K562 (cell line): ENCODE measurements around the gene OSBPL1A. TPM values are rescaled to one million over a fixed set of nuclear protein-coding genes. Genes with fewer than 3 reads are reported as not detected.

Source experiments
- ATAC-seq: fragments of 200-7000 bp; cut with Tn5 transposase; 3 replicates; pipeline ENCODE4 v1.9.1; 2020; ENCODE audit warnings: moderate library complexity
- BruUV-seq: library from RNA; stranded (reverse); fragments of 400-500 nt; replicated peaks from 2 replicates; lab custom pipeline; 2021; lab: Mats Ljungman, UMichigan
- CTCF ChIA-PET: fragments of 300-600 bp; formaldehyde crosslinking; extraction: SDS; loops from one replicate; lab custom pipeline; 2021; ENCODE audit warnings: low intra/inter-chr PET ratio; lab: Yijun Ruan, JAX
- POLR2A ChIA-PET: fragments of 300-600, 350-650 bp; sonication (Branson Sonifier 250); formaldehyde crosslinking; extraction: SDS; loops from one replicate; lab custom pipeline; 2021; ENCODE audit warnings: antibody characterized with exemption, inconsistent platforms; lab: Yijun Ruan, JAX
- DNase-seq, 4 experiments: peaks; one replicate each; pipeline versions ENCODE4 v3.0.0 to v3.0.0-alpha.2; 2011 to 2018; ENCODE audit warnings: low spot score in 3 of 4, mixed read lengths in 3 of 4; ENCODE audit errors: extremely low read depth in 1 of 4
- FAIRE-seq: peaks from 2 replicates; lab custom pipeline; 2011; peaks lifted over from hg19 to GRCh38; lab: Jason Lieb, UNC
- H2AFZ ChIP-seq: 2 replicates; pipeline ENCODE4 v1.6.0; 2011; ENCODE audit warnings: low read depth, low read length, control low read depth, inconsistent platforms
- H3K27ac ChIP-seq: fragments of 200-600 bp; 3 replicates; pipeline ENCODE4 v1.8.0; 2011; ENCODE audit warnings: low read depth, mild to moderate bottlenecking, control low read depth, inconsistent platforms, low read length, moderate library complexity, mixed read lengths; ENCODE audit errors: extremely low read depth
- H3K27me3 ChIP-seq, 2 experiments: fragments of 300-600 bp in 1 of 2; 2 replicates in 1 of 2; 3 replicates in 1 of 2; pipeline versions ENCODE4 v1.6.0 to v1.8.0; 2011; ENCODE audit warnings: inconsistent platforms in 2 of 2, low read length in 2 of 2, mild to moderate bottlenecking in 1 of 2, mixed read lengths in 1 of 2, moderate library complexity in 1 of 2; ENCODE audit not compliant: control insufficient read depth in 2 of 2, insufficient read depth in 2 of 2
- H3K36me3 ChIP-seq: fragments of 300-600 bp; 3 replicates; pipeline ENCODE4 v1.8.0; 2011; ENCODE audit warnings: mild to moderate bottlenecking, low read length, inconsistent platforms; ENCODE audit not compliant: control insufficient read depth, insufficient read depth
- H3K4me1 ChIP-seq, 2 experiments: fragments of 200-600 bp in 1 of 2; replicated peaks in 1 of 2; 2 replicates in 1 of 2; 3 replicates in 1 of 2; pipeline versions ENCODE4 v1.5.1 to v1.8.0; 2011; ENCODE audit warnings: inconsistent platforms in 2 of 2, low read length in 2 of 2, mild to moderate bottlenecking in 1 of 2, mixed read lengths in 1 of 2, moderate library complexity in 1 of 2; ENCODE audit not compliant: control insufficient read depth in 2 of 2, insufficient read depth in 2 of 2
- H3K4me2 ChIP-seq: 2 replicates; pipeline ENCODE4 v1.6.1; 2011; ENCODE audit warnings: low read length, control low read depth, inconsistent platforms, mixed read lengths; ENCODE audit not compliant: insufficient read depth
- H3K4me3 ChIP-seq: fragments of 200-600 bp; sonication (generic), shearing (Covaris generic); 2 replicates; pipeline ENCODE4 v1.5.1; 2016; ENCODE audit warnings: control low read depth, inconsistent platforms
- H3K79me2 ChIP-seq: fragments of 200-600 bp; 3 replicates; pipeline ENCODE4 v1.8.0; 2011; ENCODE audit warnings: low read length, inconsistent platforms; ENCODE audit not compliant: control insufficient read depth, insufficient read depth
- H3K9ac ChIP-seq, 2 experiments: 2 replicates each; pipeline versions ENCODE4 v1.6.0 to v1.6.1; 2011; ENCODE audit warnings: low read depth in 2 of 2, low read length in 2 of 2, control low read depth in 1 of 2, inconsistent platforms in 1 of 2, mild to moderate bottlenecking in 1 of 2, mixed read lengths in 1 of 2; ENCODE audit not compliant: insufficient read depth in 1 of 2
- H3K9me1 ChIP-seq: one replicate; pipeline ENCODE4 v1.6.0; 2011; ENCODE audit warnings: inconsistent platforms, mild to moderate bottlenecking, low read length, moderate library complexity; ENCODE audit not compliant: control insufficient read depth, insufficient read depth
- H3K9me3 ChIP-seq: replicated peaks from 2 replicates; pipeline ENCODE4 v1.5.1; 2011; ENCODE audit warnings: low read depth, low read length, inconsistent platforms; ENCODE audit not compliant: control insufficient read depth, insufficient read depth
- H4K20me1 ChIP-seq: replicated peaks from 2 replicates; pipeline ENCODE4 v1.6.1; 2011; ENCODE audit warnings: low read length, inconsistent platforms, mixed read lengths; ENCODE audit not compliant: control insufficient read depth, insufficient read depth
- DNMT1 ChIP-seq: fragments of 450-650 bp; IDR thresholded peaks from 2 replicates; pipeline ENCODE4 v1.6.1; 2016; ENCODE audit warnings: antibody characterized with exemption, mild to moderate bottlenecking
- KDM1A ChIP-seq, 2 experiments: fragments of 450-650 bp; IDR thresholded peaks; 2 replicates each; pipeline ENCODE4 v1.6.1; 2016; ENCODE audit warnings: mild to moderate bottlenecking in 2 of 2
- NFE2 ChIP-seq: IDR thresholded peaks from 2 replicates; pipeline ENCODE4 v1.6.1; 2014; ENCODE audit warnings: antibody characterized with exemption, low read depth
- NUFIP1 ChIP-seq: fragments of 450-650 bp; IDR thresholded peaks from 2 replicates; pipeline ENCODE4 v1.6.1; 2018; ENCODE audit not compliant: partially characterized antibody
- OTX1 ChIP-seq: fragments of 450-650 bp; formaldehyde crosslinking; IDR thresholded peaks from 2 replicates; pipeline ENCODE4 v1.4.0; 2022; ENCODE audit warnings: mild to moderate bottlenecking
- RNF219 ChIP-seq: fragments of 250-450 bp; sonication (Bioruptor Pico); IDR thresholded peaks from 2 replicates; pipeline ENCODE4 v1.5.0; 2022; ENCODE audit warnings: mild to moderate bottlenecking
- WGBS: fragments of 100-300 bp; shearing (Covaris generic); methylation state at CpG from one replicate; pipeline ENCODE4 v1.1.6; 2016; ENCODE audit warnings: low coverage, mixed read lengths; ENCODE audit not compliant: insufficient coverage; ENCODE audit errors: missing lambda C conversion rate; 5-methylcytosine and 5-hydroxymethylcytosine counted together
- in situ Hi-C: fragments of 300-500 bp; cut with MboI; formaldehyde crosslinking; loops from 4 replicates; pipeline ENCODE4 v1.15.0; 2018; ENCODE audit warnings: inconsistent platforms, mixed read lengths
- intact Hi-C: fragments of 100-400 bp; cut with micrococcal nuclease; formaldehyde crosslinking; loops from 2 replicates; pipeline ENCODE4 v1.14.2; 2022
- polyA plus RNA-seq, 8 experiments: library from polyadenylated mRNA; depleted of rRNA in 4 of 8; stranded (reverse) in 5 of 8; unstranded in 3 of 8; fragments of >200 nt; fragmentation: Nextera tagmentation in 2 of 8; fragmentation: Illumina TruSeq in 1 of 8; extraction: Ambion mirVana in 2 of 8; extraction: Trizol in 1 of 8; gene quantifications; 2 replicates each; pipeline versions ENCODE4 v1.2.1 to v1.2.3, GENCODE V29; 2011 to 2014; ENCODE audit warnings: inconsistent platforms in 1 of 8, missing spikeins in 1 of 8
- total RNA-seq, 7 experiments: library from RNA; depleted of rRNA in 6 of 7; stranded (reverse); fragments of >200 nt in 6 of 7; fragmentation: Illumina TruSeq in 2 of 7; extraction: Trizol in 2 of 7; gene quantifications; 2 replicates each; pipeline versions ENCODE4 v1.2.1 to v1.2.3, GENCODE V29; 2011 to 2021; ENCODE audit warnings: low replicate concordance in 1 of 7

Gene OSBPL1A
- total and polyA plus RNA-seq, 9 of the 15 experiments (the other 6 are each of a cell fraction or from before 2014, with no cell fraction given), result 0.40 to 0.49 TPM; not detected in 7

- Histone ChIP-seq H3K9me1 (no peaks in the 10 kb centered on the region), H3K4me3 (no peak overlapping the region), H3K9ac (no peak overlapping the region), H3K4me1 (peaks cover 0 to 6% of the 10 kb centered on the region in 2 experiments; a peak in 2 of 5 replicates), H3K79me2 (no peaks in the 10 kb centered on the region), H3K27ac (no peak overlapping the region), H3K9me3 (no peaks in the 10 kb centered on the region), H4K20me1 (no peaks in the 10 kb centered on the region), H3K36me3 (no peaks in the 10 kb centered on the region), H3K27me3 (peaks cover 8 to 16% of the 10 kb centered on the region in 2 experiments), H2AFZ (no peak overlapping the region), H3K4me2 (no peak overlapping the region)
- TF ChIP-seq RNF219 (CRISPR knock-in tag) (no peak), DNMT1 (no peak), OTX1 (CRISPR knock-in tag) (no peak)
- intact Hi-C loops (no loop called here), in situ Hi-C loops (no loop called here)
- no peak for FAIRE-seq
- ChIA-PET CTCF (no interaction called here), POLR2A (interaction anchor here (0.7 to 1.1 kb wide), 2 partner anchors 15 to 32 kb away, joined by 3 read pairs; no protein-coding TSS in a partner anchor)
- no TSS peak for BruUV-seq
- no peak for DNase-seq
- WGBS, result 2% methylated on average over 7 of the region's 7 CpGs
- no peak for ATAC-seq
Observed at GRCh38 chr18:24138409-24138788, 259.2 kb downstream of the OSBPL1A start.

- BruUV-seq, result no TSS peak
- H3K27ac ChIP-seq, result no peak overlapping the region
- intact Hi-C loops (no loop called here), in situ Hi-C loops (no loop called here)
- ChIA-PET POLR2A (no interaction called here), CTCF (no interaction called here)
- H3K9me3 ChIP-seq, result no peaks in the 10 kb centered on the region
- H3K4me1 ChIP-seq, result peaks cover 0 to 6% of the 10 kb centered on the region in 2 experiments; a peak in 2 of 5 replicates
- no peaks in the 10 kb centered on the region for H3K79me2 ChIP-seq
- H3K4me2 ChIP-seq, result no peak overlapping the region
- no peak for DNase-seq
- H3K9me1 ChIP-seq, result no peaks in the 10 kb centered on the region
- no peak overlapping the region for H2AFZ ChIP-seq
- no peaks in the 10 kb centered on the region for H3K36me3 ChIP-seq
- no peak for FAIRE-seq
- peak in 1 of 2 experiments; percentile 51; a peak in 1 of 4 replicates for TF ChIP-seq KDM1A (IDR thresholded peaks at IDR 0.05)
- TF ChIP-seq NFE2, result 0 out of 2 replicates have a peak, but pooled peaks have one; percentile 7
- TF ChIP-seq NUFIP1, result no peak
- H3K4me3 ChIP-seq, result no peak overlapping the region
- ATAC-seq, result no peak
- H3K27me3 ChIP-seq, result peaks cover 8 to 16% of the 10 kb centered on the region in 2 experiments
- no peaks in the 10 kb centered on the region for H4K20me1 ChIP-seq
- 0% methylated on average over 3 of the region's 3 CpGs for WGBS
- no peak overlapping the region for H3K9ac ChIP-seq
Observed at GRCh38 chr18:24136967-24137373, 260.7 kb downstream of the OSBPL1A start.
